Type B pancreatic cell (in vitro differentiated cells): ENCODE measurements around the gene PID1. TPM values are rescaled to one million over a fixed set of nuclear protein-coding genes. Genes with fewer than 3 reads are reported as not detected.

ENCODE experiments used
- DNase-seq: peaks from one replicate; pipeline ENCODE4 v3.0.0; 2021; ENCODE audit warnings: mixed read lengths; ENCODE audit not compliant: unreplicated experiment; ENCODE audit errors: extremely low spot score
- H3K27ac Mint-ChIP-seq: 2 replicates; pipeline ENCODE4 v1.8.0; 2021; ENCODE audit warnings: mild to moderate bottlenecking, mixed read lengths
- H3K27me3 Mint-ChIP-seq: 2 replicates; pipeline ENCODE4 v1.8.0; 2021; ENCODE audit warnings: mixed read lengths
- H3K36me3 Mint-ChIP-seq: 2 replicates; pipeline ENCODE4 v1.8.0; 2021; ENCODE audit warnings: mixed read lengths
- H3K4me1 Mint-ChIP-seq: one replicate; pipeline ENCODE4 v1.8.0; 2021; ENCODE audit warnings: mixed read lengths; ENCODE audit not compliant: unreplicated experiment
- H3K4me3 Mint-ChIP-seq: 2 replicates; pipeline ENCODE4 v1.8.0; 2021; ENCODE audit warnings: mild to moderate bottlenecking, mixed read lengths
- H3K9me3 Mint-ChIP-seq: 2 replicates; pipeline ENCODE4 v1.8.0; 2021; ENCODE audit warnings: mixed read lengths
- total RNA-seq: library from RNA; stranded (reverse); gene quantifications from 2 replicates; pipeline ENCODE4 v1.2.1, GENCODE V29; 2021; ENCODE audit warnings: low replicate concordance
- TF ChIP-seq, protein P1 (sequence below): fragments of 200-600 bp; sonication (generic); conservative IDR thresholded peaks from 2 replicates; pipeline ENCODE4 v1.5.0; 2021; ENCODE audit warnings: antibody characterized with exemption, mild to moderate bottlenecking

Gene PID1
- total RNA-seq, 1 donor from 2014 or later: 0.92 TPM

DNA sequence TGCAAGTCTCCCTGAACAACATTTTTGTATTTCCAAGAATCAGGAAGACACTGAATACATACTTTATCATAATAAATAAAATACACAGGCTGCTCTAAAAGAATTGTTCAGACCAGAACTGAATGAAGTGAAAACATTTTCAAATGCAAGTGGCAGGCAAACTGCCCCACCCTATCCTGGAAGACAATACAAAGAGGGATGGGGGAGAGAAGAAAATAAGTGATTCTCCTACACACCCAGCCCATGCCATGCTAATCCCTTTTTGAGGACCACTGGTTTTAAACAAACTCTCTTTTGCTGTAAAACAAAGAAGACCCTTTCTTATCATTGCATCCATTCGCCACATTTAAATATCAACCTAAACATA lies 95.6 kb downstream of the PID1 start:
- DNase-seq: no peak
- Mint-ChIP-seq H3K4me3 (no peak overlapping the region), H3K27me3 (no peaks in the 10 kb centered on the region), H3K9me3 (peaks cover 5% of the 10 kb centered on the region), H3K4me1 (peaks cover 9% of the 10 kb centered on the region), H3K36me3 (no peaks in the 10 kb centered on the region), H3K27ac (no peak overlapping the region)
- TF ChIP-seq, protein P1, sequence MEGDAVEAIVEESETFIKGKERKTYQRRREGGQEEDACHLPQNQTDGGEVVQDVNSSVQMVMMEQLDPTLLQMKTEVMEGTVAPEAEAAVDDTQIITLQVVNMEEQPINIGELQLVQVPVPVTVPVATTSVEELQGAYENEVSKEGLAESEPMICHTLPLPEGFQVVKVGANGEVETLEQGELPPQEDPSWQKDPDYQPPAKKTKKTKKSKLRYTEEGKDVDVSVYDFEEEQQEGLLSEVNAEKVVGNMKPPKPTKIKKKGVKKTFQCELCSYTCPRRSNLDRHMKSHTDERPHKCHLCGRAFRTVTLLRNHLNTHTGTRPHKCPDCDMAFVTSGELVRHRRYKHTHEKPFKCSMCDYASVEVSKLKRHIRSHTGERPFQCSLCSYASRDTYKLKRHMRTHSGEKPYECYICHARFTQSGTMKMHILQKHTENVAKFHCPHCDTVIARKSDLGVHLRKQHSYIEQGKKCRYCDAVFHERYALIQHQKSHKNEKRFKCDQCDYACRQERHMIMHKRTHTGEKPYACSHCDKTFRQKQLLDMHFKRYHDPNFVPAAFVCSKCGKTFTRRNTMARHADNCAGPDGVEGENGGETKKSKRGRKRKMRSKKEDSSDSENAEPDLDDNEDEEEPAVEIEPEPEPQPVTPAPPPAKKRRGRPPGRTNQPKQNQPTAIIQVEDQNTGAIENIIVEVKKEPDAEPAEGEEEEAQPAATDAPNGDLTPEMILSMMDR: no peak

DNA sequence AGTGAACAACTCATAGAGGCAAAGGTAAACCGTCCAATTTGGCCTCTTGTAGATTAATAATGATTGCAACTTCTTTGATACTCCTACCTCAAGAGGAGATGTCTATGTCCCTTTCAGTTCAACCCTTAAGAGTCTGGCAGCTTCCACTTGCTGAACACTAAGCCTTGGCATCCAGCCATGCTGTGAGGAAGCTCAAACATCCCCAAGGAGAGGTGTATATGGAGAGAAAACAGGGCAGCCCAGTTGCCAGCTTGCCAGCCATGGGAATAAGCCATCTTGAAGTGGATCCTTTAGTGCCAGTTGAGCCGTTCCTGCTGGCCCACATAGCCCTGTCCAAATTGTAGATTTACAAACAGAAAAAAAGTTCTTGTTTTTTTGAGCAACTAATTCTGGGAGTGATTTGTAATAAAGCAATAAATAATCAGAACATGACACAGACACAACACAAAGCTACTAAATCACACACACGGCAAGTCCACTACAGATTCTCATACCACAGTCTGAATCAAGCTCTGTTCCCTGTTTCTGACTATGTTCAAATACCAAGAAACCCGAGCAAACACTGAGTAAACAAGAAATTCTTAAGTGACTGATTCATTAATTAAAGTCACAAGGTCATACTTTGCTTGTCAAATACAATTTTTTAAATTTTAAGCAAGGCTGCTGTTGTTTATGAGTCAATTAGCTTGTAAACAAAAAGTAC lies 96.1 kb downstream of the PID1 start:
- TF ChIP-seq, protein P1: no peak
- no peak overlapping the region for H3K4me3 Mint-ChIP-seq
- no peak for DNase-seq
- H3K27me3 Mint-ChIP-seq: no peaks in the 10 kb centered on the region
- H3K27ac Mint-ChIP-seq: no peak overlapping the region
- H3K36me3 Mint-ChIP-seq: no peaks in the 10 kb centered on the region
- H3K9me3 Mint-ChIP-seq: peaks cover 5% of the 10 kb centered on the region
- H3K4me1 Mint-ChIP-seq: peaks cover 9% of the 10 kb centered on the region

DNA sequence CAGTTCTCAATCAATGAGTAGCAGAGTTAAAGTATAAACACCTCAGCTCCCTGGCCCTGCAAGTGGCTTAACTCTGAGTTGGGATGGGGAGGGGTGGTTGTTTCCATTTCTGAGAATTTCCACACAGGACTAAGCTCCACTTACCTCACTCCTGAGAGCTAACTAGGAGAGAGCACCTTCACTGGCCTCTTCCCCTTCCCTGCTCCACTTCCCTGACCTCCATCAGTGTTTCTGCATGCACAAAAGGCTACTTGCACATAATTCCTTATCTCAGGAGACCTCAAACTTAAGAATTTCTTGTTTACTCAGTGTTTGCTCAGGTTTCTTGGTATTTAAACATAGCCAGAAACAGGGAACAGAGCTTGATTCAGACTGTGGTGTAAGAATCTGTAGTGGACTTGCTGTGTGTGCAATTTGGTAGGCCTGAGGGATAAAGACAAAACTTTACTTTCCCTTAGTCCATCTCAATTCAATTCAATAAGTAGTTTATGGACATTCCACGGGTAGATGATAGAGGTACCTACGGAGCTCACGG lies 97.2 kb downstream of the PID1 start:
- no peak overlapping the region for H3K4me3 Mint-ChIP-seq
- no peaks in the 10 kb centered on the region for H3K27me3 Mint-ChIP-seq
- H3K4me1 Mint-ChIP-seq: no peaks in the 10 kb centered on the region
- H3K36me3 Mint-ChIP-seq: no peaks in the 10 kb centered on the region
- H3K9me3 Mint-ChIP-seq: peaks cover 5% of the 10 kb centered on the region
- TF ChIP-seq, protein P1: no peak
- DNase-seq: no peak
- H3K27ac Mint-ChIP-seq: no peak overlapping the region

DNA sequence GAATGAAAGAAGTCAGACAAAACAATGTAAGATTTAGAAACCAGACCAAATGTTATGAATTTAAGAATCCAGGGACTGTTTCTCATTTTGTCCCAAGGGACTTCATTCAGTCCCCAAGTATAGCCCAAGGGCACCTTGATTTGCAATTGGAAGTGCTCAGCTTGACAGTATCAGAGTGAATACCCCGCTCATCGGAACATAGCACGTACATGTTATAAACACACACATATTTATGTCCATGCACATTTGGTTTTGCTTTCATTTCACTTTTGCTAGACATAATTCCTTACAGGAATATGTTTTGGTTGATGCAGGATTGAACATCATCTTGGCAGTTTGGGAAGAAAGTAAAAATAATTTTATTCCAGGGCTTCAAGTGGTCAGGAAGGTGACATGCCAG lies 100.2 kb downstream of the PID1 start:
- TF ChIP-seq, protein P1: no peak
- H3K27ac Mint-ChIP-seq: no peak overlapping the region
- H3K36me3 Mint-ChIP-seq: no peaks in the 10 kb centered on the region
- peaks cover 5% of the 10 kb centered on the region for H3K9me3 Mint-ChIP-seq
- DNase-seq: no peak
- H3K4me3 Mint-ChIP-seq: no peak overlapping the region
- no peaks in the 10 kb centered on the region for H3K27me3 Mint-ChIP-seq
- no peaks in the 10 kb centered on the region for H3K4me1 Mint-ChIP-seq

DNA sequence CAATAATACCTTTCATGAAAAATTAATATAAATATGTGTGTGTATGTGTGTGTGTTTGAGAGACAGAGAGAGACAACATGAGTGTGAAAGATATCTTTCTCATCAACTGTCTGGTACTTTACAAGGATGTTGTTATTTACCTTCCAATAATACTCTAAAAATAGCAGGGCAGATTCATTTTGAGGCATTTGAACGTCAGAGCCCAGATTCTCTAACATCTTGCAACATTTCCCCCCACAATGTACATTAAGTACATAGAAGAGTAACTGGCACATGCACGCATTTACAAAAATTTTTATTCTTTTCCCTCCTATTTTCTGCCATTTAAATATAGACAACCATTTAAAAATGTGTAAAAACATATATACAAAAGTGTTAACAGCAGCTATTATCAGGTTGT lies 100.9 kb downstream of the PID1 start:
- no peak overlapping the region for H3K4me3 Mint-ChIP-seq
- H3K4me1 Mint-ChIP-seq: no peaks in the 10 kb centered on the region
- no peaks in the 10 kb centered on the region for H3K27me3 Mint-ChIP-seq
- no peaks in the 10 kb centered on the region for H3K36me3 Mint-ChIP-seq
- TF ChIP-seq, protein P1: no peak
- H3K9me3 Mint-ChIP-seq: peaks cover 5% of the 10 kb centered on the region
- no peak for DNase-seq
- no peak overlapping the region for H3K27ac Mint-ChIP-seq
